ENCODE results near the gene MMP1. TPM values are rescaled to one million over a fixed set of nuclear protein-coding genes. Genes with fewer than 3 reads are reported as not detected.

Gene MMP1
- total and polyA plus RNA-seq, 2 of the 4 experiments (the other 2 are of a cell fraction), result 166 to 245 TPM

DNA sequence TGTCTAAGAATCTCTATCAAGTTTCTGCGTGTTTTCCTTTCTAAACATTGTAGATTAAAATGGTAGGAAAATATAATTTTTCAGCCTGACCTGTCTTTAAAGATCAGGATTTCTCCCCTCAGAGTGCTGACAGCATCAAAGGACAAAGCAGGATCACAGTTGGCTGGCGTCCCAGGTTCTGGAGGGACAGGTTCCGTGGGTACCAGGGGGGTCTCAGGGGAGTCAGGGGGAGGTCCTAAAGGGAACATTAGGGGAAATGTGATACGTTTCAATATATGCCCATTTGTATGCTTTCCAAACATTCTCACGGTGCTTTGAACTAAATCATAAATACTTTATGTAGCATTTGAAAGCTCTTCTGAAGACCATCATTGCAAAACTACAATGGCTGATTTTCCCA is 42.1 kb upstream of the MMP1 start:
- no peak overlapping the region for H3K23ac ChIP-seq (ENCODE audit: low read depth, low read length)
- intact Hi-C loops (cut with micrococcal nuclease), result no loop called here
- in situ Hi-C loops (cut with MboI; ENCODE audit: low sequenced_read_pairs), result no loop called here

More for the DNA sequence above, 42.1 kb upstream of the MMP1 start:
- no peak for TF ChIP-seq BHLHE40 (IDR thresholded peaks at IDR 0.05; ENCODE audit: low read depth, low read length)
- TF ChIP-seq RAD21 (IDR thresholded peaks at IDR 0.05; ENCODE audit: low read length), result no peak
- no peak for TF ChIP-seq RFX5 (IDR thresholded peaks at IDR 0.05; ENCODE audit: low read depth, low read length)
- TF ChIP-seq MAFK (IDR thresholded peaks at IDR 0.05; ENCODE audit: low read depth, low read length), result no peak
- no peak for TF ChIP-seq FOS (IDR thresholded peaks at IDR 0.05; ENCODE audit: low read depth, low read length)
- TF ChIP-seq RCOR1 (IDR thresholded peaks at IDR 0.05; ENCODE audit: insufficient replicate concordance, low read length), result no peak
- no peak for TF ChIP-seq SMC3 (IDR thresholded peaks at IDR 0.05; ENCODE audit: low read depth, low read length)
- no peak for TF ChIP-seq CEBPB (IDR thresholded peaks at IDR 0.05; ENCODE audit: low read depth, low read length)
- no peak overlapping the region for H4K91ac ChIP-seq (ENCODE audit: insufficient read depth, low read depth, low read length)
- no peaks in the 10 kb centered on the region for H3K27me3 ChIP-seq (ENCODE audit: control insufficient read depth, insufficient read depth, low read length)
- no peak overlapping the region for H3K4ac ChIP-seq (ENCODE audit: low read depth, low read length)
- H3K27ac ChIP-seq (ENCODE audit: insufficient read depth, low read length), result no peak overlapping the region
- no TSS peak for BruUV-seq (replicated peaks)
- no peak overlapping the region for H4K5ac ChIP-seq (ENCODE audit: low read depth, low read length)
- no peak overlapping the region for H3K9ac ChIP-seq (ENCODE audit: low read depth, low read length)
- H3K79me1 ChIP-seq (ENCODE audit: low read depth in 1 of 2, low read length in 2 of 2), result no peaks in the 10 kb centered on the region
- WGBS, 2 experiments (ENCODE audit: extremely low coverage in 2 of 2, insufficient read length in 1 of 2), result no CpG with 5 or more reads among the region's 5 CpGs
- no peaks in the 10 kb centered on the region for H3K9me3 ChIP-seq (ENCODE audit: control insufficient read depth, insufficient read depth, low read length)
- no peak overlapping the region for H2AFZ ChIP-seq (replicated peaks; ENCODE audit: low read length, poor library complexity)
- no peak overlapping the region for H3K14ac ChIP-seq (replicated peaks; ENCODE audit: low read depth, low read length)
- H2BK20ac ChIP-seq (ENCODE audit: low read depth, low read length), result no peak overlapping the region
- no peak overlapping the region for H2AK9ac ChIP-seq (replicated peaks; ENCODE audit: low read depth, low read length, poor library complexity)
- no peaks in the 10 kb centered on the region for H3K36me3 ChIP-seq (ENCODE audit: control insufficient read depth, insufficient read depth, low read length)
- H2AK5ac ChIP-seq (ENCODE audit: low read depth, low read length), result no peak overlapping the region
- H2BK120ac ChIP-seq (ENCODE audit: low read depth, low read length), result no peak overlapping the region
- ChIA-PET POLR2A (ENCODE audit: unreplicated experiment) (no interaction called here), CTCF (no interaction called here)
- peaks cover 4% of the 10 kb centered on the region for H3K4me1 ChIP-seq (ENCODE audit: control insufficient read depth, insufficient read depth, low read length)
- H3K18ac ChIP-seq (ENCODE audit: low read depth, low read length), result no peak overlapping the region
- peaks cover 7% of the 10 kb centered on the region for H3K9me1 ChIP-seq (ENCODE audit: insufficient read depth, low read length)
- ATAC-seq (ENCODE audit: low read depth) (no peak), DNase-seq (no peak)
- H3K56ac ChIP-seq (ENCODE audit: extremely low read depth, insufficient read depth, low read length), result no peak overlapping the region
- no peak overlapping the region for H2BK5ac ChIP-seq (ENCODE audit: low read depth, low read length, poor library complexity, severe bottlenecking)
- H2BK15ac ChIP-seq (ENCODE audit: low read depth, low read length), result no peak overlapping the region
- H3K4me3 ChIP-seq (ENCODE audit: insufficient read depth, low read depth, low read length), result no peak overlapping the region
- dilution Hi-C loops (cut with HindIII; ENCODE audit: low sequenced_read_pairs, unreplicated experiment), result no loop called here
- H4K20me1 ChIP-seq (ENCODE audit: insufficient read depth, low read length), result no peaks in the 10 kb centered on the region
- no peak overlapping the region for H4K8ac ChIP-seq (ENCODE audit: low read depth in 2 of 2, low read length in 2 of 2)
- H3K4me2 ChIP-seq (ENCODE audit: low read depth, low read length), result no peak overlapping the region

All from IMR-90 (cell line).